Testis (tissue), 3 donors: ENCODE measurements around the gene IL1RL1. TPM values are rescaled to one million over a fixed set of nuclear protein-coding genes. Genes with fewer than 3 reads are reported as not detected.

Experiments
- DNase-seq: peaks from one replicate; pipeline ENCODE4 v3.0.0-alpha.2; 2019
- H3K27ac ChIP-seq, 2 donors: fragments of 200-600 bp; sonication (generic); one replicate each; pipeline ENCODE4 v1.5.1; 2019
- H3K27me3 ChIP-seq: fragments of 200-600 bp; sonication (generic); one replicate; pipeline ENCODE4 v1.5.1; 2019
- H3K36me3 ChIP-seq: fragments of 200-600 bp; sonication (generic); one replicate; pipeline ENCODE4 v1.5.1; 2017; ENCODE audit warnings: low read depth; ENCODE audit errors: missing control alignments
- H3K4me1 ChIP-seq: fragments of 200-600 bp; sonication (generic); one replicate; pipeline ENCODE4 v1.5.1; 2019
- H3K4me3 ChIP-seq, 2 donors: fragments of 200-600 bp; sonication (generic); one replicate each; pipeline ENCODE4 v1.5.1; 2017 to 2019
- H3K9me3 ChIP-seq: fragments of 200-600 bp; sonication (generic); one replicate; pipeline ENCODE4 v1.5.1; 2017
- POLR2A ChIP-seq: fragments of 450-650 bp; IDR thresholded peaks from one replicate; pipeline ENCODE4 v1.6.1; 2017; ENCODE audit warnings: antibody characterized with exemption, mild to moderate bottlenecking, moderate library complexity
- WGBS, 2 donors: methylation state at CpG; one replicate each; pipeline ENCODE4 v1.1.5; 2018; 5-methylcytosine and 5-hydroxymethylcytosine counted together
- intact Hi-C: fragments of 100-400 bp; cut with DNase I; formaldehyde crosslinking; loops from one replicate; pipeline ENCODE4 v1.15.1; 2023; ENCODE audit warnings: low total_unique reads
- polyA plus RNA-seq: library from polyadenylated mRNA; stranded (reverse); fragments of 350-450 nt; fragmentation: Illumina TruSeq; extraction: RNeasy Lipid Tissue Mini Kit (QIAGEN cat#74804); gene quantifications from one replicate; pipeline ENCODE4 v1.2.3, GENCODE V29; 2014; ENCODE audit warnings: low read depth, low replicate concordance; ENCODE audit not compliant: insufficient read depth
- total RNA-seq, 2 donors: library from RNA; depleted of rRNA; stranded (reverse); fragments of >200 nt; gene quantifications; one replicate each; pipeline ENCODE4 v1.2.3, GENCODE V29; 2016
- TF ChIP-seq, protein P1 (sequence below), 3 experiments: fragments of 450-650 bp in 2 of 3; fragments of 200-600 bp in 1 of 3; sonication (generic) in 1 of 3; IDR thresholded peaks; one replicate each; pipeline ENCODE4 v1.5.1; 2016 to 2019; ENCODE audit warnings: antibody characterized with exemption in 3 of 3, mild to moderate bottlenecking in 2 of 3, moderate library complexity in 1 of 3

Gene IL1RL1
- total and polyA plus RNA-seq, 3 donors from 2014 or later = 0.78 to 5.8 (median 1.0) TPM

DNA sequence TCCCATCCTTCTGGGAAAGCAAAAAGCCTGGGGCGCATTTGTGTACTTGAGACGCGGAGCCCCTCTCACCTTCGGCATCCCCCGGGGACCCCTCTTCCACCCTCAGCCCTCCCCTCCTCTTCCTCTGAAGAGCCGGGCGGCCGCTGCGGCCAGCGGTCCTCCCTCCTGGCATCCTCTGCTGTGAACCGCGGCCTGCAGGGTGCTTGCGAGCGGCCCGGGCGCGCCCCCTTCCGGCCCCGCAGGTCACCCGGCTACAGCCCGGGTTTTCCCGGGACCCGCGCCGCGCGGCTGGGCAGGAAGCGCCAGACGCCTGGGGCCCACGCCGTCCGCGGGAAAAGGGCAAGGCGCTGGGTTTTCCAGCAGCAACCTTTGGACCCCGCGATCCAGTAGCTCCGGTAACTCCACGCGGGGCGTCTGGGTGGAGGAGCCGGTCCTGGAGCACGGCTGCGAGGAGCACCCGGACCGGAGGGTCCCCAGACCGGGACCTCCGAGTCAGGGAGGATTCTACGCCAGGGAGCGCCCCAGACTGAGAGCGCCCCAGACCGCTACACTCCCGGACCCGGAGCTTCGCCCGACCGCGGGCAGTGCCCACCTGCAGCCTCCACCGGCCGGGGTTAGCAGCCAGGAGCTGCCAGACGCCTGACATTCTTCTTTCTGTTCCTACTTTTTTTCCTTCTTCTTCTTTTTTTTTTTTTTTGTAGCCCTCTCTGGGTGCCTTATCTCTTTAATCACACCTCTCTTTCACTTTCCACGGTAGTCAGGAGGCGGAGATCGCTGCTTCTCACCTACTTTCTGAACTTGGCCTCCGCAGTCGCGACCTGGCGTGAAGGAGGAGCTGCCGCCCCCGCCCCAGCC is 44.4 kb downstream of the IL1RL1 start, which contains the start of gene IL18R1:
IL18R1 (plus strand) TSS at position 271 of the 855 bp plus-strand sequence. CDS start 6,865 bp downstream, outside the sequence.
- intact Hi-C loops = no loop called here
- Histone ChIP-seq H3K27me3 (no peaks in the 10 kb centered on the region), H3K4me1 (no peaks in the 10 kb centered on the region), H3K4me3 (peak within 1 kb of the TSS; percentile 62 to 67), H3K27ac (peak within 1 kb of the TSS in 1 of 2 donors; percentile 51), H3K9me3 (no peaks in the 10 kb centered on the region), H3K36me3 (no peaks in the 10 kb centered on the region)
- peak; percentile 81 for DNase-seq
- TF ChIP-seq POLR2A = no peak
- TF ChIP-seq, protein P1, sequence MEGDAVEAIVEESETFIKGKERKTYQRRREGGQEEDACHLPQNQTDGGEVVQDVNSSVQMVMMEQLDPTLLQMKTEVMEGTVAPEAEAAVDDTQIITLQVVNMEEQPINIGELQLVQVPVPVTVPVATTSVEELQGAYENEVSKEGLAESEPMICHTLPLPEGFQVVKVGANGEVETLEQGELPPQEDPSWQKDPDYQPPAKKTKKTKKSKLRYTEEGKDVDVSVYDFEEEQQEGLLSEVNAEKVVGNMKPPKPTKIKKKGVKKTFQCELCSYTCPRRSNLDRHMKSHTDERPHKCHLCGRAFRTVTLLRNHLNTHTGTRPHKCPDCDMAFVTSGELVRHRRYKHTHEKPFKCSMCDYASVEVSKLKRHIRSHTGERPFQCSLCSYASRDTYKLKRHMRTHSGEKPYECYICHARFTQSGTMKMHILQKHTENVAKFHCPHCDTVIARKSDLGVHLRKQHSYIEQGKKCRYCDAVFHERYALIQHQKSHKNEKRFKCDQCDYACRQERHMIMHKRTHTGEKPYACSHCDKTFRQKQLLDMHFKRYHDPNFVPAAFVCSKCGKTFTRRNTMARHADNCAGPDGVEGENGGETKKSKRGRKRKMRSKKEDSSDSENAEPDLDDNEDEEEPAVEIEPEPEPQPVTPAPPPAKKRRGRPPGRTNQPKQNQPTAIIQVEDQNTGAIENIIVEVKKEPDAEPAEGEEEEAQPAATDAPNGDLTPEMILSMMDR (IDR thresholded peaks at IDR 0.05) = peak; percentile 50 to 69 (median 62)
- WGBS, 2 donors = 5% methylated on average over 37 to 68 of the region's 69 CpGs

DNA sequence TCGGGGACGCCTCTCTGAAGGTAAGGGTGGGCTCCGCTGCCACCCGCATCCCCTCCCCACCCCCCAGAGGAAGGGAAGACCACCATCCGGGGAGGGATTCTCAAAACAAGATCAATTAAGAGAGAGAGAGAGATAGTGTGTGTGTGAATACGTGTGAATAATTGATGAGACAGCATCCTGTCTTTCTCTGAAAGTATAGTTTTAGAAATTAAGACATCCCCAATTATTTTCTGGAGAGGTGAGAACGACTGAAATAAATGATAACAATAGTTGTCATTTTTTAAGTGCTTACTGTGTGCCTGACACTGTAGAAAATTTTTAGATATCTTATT is 45.0 kb downstream of the IL1RL1 start:
- no peaks in the 10 kb centered on the region for H3K4me1 ChIP-seq
- H3K4me3 ChIP-seq = peak overlapping the region; percentile 62 to 67
- no peak for DNase-seq
- H3K27ac ChIP-seq = no peak overlapping the region
- H3K36me3 ChIP-seq = no peaks in the 10 kb centered on the region
- no peaks in the 10 kb centered on the region for H3K9me3 ChIP-seq
- H3K27me3 ChIP-seq = no peaks in the 10 kb centered on the region
- intact Hi-C loops = no loop called here
- no peak for TF ChIP-seq POLR2A
- TF ChIP-seq, protein P1 (IDR thresholded peaks at IDR 0.05) = no peak
- WGBS, 2 donors = 16 to 25% methylated on average over 7 of the region's 7 CpGs

DNA sequence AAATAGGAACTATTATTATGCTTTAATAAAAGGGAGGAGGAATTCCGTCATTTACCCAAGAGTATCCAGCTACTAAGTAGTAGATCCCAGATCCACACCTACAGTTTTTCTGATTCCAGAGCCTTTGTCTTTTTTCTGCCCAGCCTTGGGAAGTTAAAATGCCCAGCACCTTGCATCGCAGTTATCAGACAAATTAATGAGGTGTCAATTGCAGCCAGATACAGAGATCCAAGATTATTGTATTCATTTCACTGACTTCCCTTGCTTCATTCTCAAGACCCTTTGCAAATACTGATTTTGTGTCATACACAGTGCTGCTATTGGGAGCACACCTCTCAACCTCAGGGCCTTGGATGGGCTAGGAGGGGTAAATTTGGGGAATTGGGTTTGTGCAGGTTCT is 45.4 kb downstream of the IL1RL1 start:
- Histone ChIP-seq H3K9me3 (no peaks in the 10 kb centered on the region), H3K4me1 (no peaks in the 10 kb centered on the region), H3K27me3 (no peaks in the 10 kb centered on the region), H3K4me3 (peak overlapping the region in 1 of 2 donors; percentile 67), H3K27ac (no peak overlapping the region), H3K36me3 (no peaks in the 10 kb centered on the region)
- DNase-seq = no peak
- WGBS, 2 donors = 56 to 68% methylated on average over 2 of the region's 2 CpGs
- no peak for TF ChIP-seq POLR2A
- TF ChIP-seq, protein P1 (IDR thresholded peaks at IDR 0.05) = no peak
- intact Hi-C loops = no loop called here

DNA sequence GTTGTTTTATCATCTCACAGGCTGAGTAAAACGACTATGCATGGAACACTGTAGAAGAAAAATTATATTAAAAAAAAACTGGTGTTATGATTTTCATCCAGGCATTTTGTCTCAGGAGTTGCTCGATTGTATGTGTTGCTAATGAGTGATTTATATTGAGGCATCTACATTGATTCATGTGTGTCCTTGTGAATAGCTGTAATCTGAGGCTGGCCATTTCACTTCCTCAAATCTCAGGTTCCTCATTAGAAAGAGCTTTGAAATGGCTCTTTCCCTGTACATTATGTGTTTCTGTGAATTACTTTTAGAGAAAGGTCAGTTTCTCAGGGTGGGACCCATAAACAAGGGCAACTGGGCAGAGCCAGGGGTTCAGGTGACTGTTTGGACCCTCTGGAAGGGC is 46.6 kb downstream of the IL1RL1 start:
- Histone ChIP-seq H3K4me1 (no peaks in the 10 kb centered on the region), H3K27me3 (no peaks in the 10 kb centered on the region), H3K36me3 (no peaks in the 10 kb centered on the region), H3K9me3 (no peaks in the 10 kb centered on the region), H3K27ac (no peak overlapping the region), H3K4me3 (no peak overlapping the region)
- intact Hi-C loops = no loop called here
- DNase-seq = no peak
- 58 to 64% methylated on average over 2 of the region's 2 CpGs for WGBS, 2 donors
- TF ChIP-seq, protein P1 (IDR thresholded peaks at IDR 0.05) = no peak
- no peak for TF ChIP-seq POLR2A
